Large intestine (tissue), 12 donors: ENCODE measurements around the gene BGLAP. TPM values are rescaled to one million over a fixed set of nuclear protein-coding genes. Genes with fewer than 3 reads are reported as not detected.

Experiments used
- DNase-seq, 2 donors: peaks; one replicate each; pipeline versions ENCODE4 v3.0.0 to v3.0.0-alpha.2; 2013
- H3K27ac ChIP-seq: one replicate; pipeline ENCODE4 v1.5.1; 2013; ENCODE audit warnings: low read length
- H3K27me3 ChIP-seq: 2 replicates; pipeline ENCODE4 v1.6.1; 2013; ENCODE audit warnings: low read length; ENCODE audit not compliant: control insufficient read depth, insufficient read depth
- H3K36me3 ChIP-seq: 2 replicates; pipeline ENCODE4 v1.6.1; 2013; ENCODE audit warnings: low read length; ENCODE audit not compliant: control insufficient read depth, insufficient read depth
- H3K4me1 ChIP-seq: one replicate; pipeline ENCODE4 v1.6.1; 2013; ENCODE audit warnings: low read length; ENCODE audit not compliant: control insufficient read depth, insufficient read depth
- H3K4me3 ChIP-seq: one replicate; pipeline ENCODE4 v1.5.1; 2013; ENCODE audit warnings: low read length
- H3K9me3 ChIP-seq: one replicate; pipeline ENCODE4 v1.6.1; 2013; ENCODE audit warnings: mild to moderate bottlenecking, low read depth, low read length, moderate library complexity; ENCODE audit not compliant: control insufficient read depth
- WGBS: methylation state at CpG from one replicate; pipeline ENCODE4 v1.1.5; 2013; ENCODE audit warnings: low lambda C conversion rate; ENCODE audit not compliant: insufficient coverage; 5-methylcytosine and 5-hydroxymethylcytosine counted together
- long read RNA-seq, 11 donors: transcript quantifications; one replicate each; lab custom pipeline, GENCODE V29; 2026
- polyA plus RNA-seq: library from polyadenylated mRNA; unstranded; fragments of 120-200 nt; gene quantifications from one replicate; pipeline ENCODE4 v1.2.1, GENCODE V29; 2013

BGLAP gene
- 5.8 TPM for polyA plus RNA-seq
- long read RNA-seq, donor 1, result 0 reads
- long read RNA-seq, donor 2, result 0 reads
- long read RNA-seq, donor 3, result 0 reads
- long read RNA-seq, donor 4, result 0 reads
- long read RNA-seq, donor 5, result 0 reads
- long read RNA-seq, donor 6, result 0 reads
- long read RNA-seq, donor 7, result 0 reads
- long read RNA-seq, donor 8, result 0 reads
- long read RNA-seq, donor 9, partial matches to known transcripts, result 0 of 1 reads
- long read RNA-seq, donor 9, other reads (novel, unspliced or antisense), result 0 of 1 reads
- long read RNA-seq, donor 10, result 0 reads
- long read RNA-seq, donor 11, partial matches to known transcripts, result 0 of 1 reads
- long read RNA-seq, donor 11, other reads (novel, unspliced or antisense), result 0 of 1 reads

DNA sequence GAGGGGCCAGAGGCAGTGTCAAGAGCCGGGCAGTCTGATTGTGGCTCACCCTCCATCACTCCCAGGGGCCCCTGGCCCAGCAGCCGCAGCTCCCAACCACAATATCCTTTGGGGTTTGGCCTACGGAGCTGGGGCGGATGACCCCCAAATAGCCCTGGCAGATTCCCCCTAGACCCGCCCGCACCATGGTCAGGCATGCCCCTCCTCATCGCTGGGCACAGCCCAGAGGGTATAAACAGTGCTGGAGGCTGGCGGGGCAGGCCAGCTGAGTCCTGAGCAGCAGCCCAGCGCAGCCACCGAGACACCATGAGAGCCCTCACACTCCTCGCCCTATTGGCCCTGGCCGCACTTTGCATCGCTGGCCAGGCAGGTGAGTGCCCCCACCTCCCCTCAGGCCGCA, at the start of gene BGLAP:
TSS of gene BGLAP (plus strand) at position 259 of the 400 bp plus-strand sequence. CDS start at position 307, 48 bp downstream.
- WGBS, result no CpG with 5 or more reads among the region's 14 CpGs
- peaks cover 54% of the 10 kb centered on the region for H3K36me3 ChIP-seq
- H3K27me3 ChIP-seq, result peaks cover 20% of the 10 kb centered on the region

DNA sequence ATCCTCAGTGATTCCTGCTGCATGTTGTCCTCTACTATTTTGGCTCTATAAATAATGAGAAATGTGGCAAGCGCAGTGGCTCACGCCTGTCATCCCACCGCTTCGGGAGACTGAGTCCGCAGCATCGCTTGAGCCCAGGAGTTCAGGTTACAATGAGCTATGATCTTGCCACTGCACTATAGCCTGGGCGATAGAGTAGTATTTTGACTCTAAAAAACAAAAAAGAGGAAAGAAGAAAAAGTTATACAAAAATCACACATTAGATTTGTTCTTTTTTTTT, 48.8 kb upstream of the BGLAP start:
- Histone ChIP-seq H3K4me1 (peaks cover 33% of the 10 kb centered on the region), H3K4me3 (peak overlapping the region; percentile 87)
- no CpG with 5 or more reads among the region's 7 CpGs for WGBS

More for the DNA sequence above, at the start of gene BGLAP:
- H3K27ac ChIP-seq, result no peak within 1 kb of the TSS
- DNase-seq, result no peak
- peaks cover 4% of the 10 kb centered on the region for H3K4me1 ChIP-seq
- H3K9me3 ChIP-seq, result no peaks in the 10 kb centered on the region
- H3K4me3 ChIP-seq, result no peak within 1 kb of the TSS

DNA sequence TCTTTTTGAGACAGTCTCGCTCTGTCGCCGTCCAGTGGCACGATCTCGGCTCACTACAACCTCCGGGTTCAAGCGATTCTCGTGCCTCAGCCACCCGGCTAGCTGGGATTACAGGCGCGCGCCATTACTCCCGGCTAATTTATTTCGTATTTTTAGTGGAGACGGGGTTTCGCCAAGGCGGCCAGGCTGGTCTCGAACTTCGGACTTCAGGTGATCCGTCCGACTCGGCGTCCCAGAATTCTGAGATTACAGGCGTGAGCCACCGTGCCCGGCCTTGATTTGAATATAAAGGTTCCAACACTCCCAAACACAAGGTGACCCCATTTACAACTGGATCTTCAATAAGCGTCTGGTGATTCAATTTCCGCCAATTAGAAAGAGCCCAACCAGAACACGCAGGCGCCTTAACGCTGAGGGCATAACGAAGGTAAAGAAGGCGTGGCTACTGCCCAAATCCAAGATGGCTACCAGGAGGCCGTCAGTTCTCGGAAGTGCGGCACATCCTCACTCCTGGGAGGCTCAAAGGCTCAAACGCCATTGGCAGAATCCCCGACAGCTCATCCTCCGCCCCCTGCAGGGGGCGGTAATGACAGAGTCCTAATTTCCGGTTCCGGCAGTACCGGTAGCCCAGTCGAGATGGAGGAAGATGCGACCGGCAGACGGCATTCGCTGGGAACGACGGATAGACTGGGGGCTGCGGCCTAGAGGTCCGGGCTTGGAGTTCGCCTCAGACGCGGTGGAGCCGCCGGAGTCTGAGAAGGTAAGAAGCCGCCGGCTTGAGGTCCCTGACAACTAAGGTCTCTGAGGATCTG, 48.3 kb upstream of the BGLAP start, which contains the start of gene SLC25A44:
TSS of gene SLC25A44 (plus strand) at position 617 of the 812 bp plus-strand sequence. CDS start 5,744 bp downstream, outside the sequence.
- no CpG with 5 or more reads among the region's 59 CpGs for WGBS
- no peaks in the 10 kb centered on the region for H3K27me3 ChIP-seq
- peaks cover 8% of the 10 kb centered on the region for H3K9me3 ChIP-seq
- peaks cover 9% of the 10 kb centered on the region for H3K36me3 ChIP-seq
- peak; percentile 99 to 100 for DNase-seq
- peak within 1 kb of the TSS; percentile 80 for H3K27ac ChIP-seq
- peak within 1 kb of the TSS; percentile 87 for H3K4me3 ChIP-seq
- H3K4me1 ChIP-seq, result peaks cover 35% of the 10 kb centered on the region

More for the DNA sequence above, 48.8 kb upstream of the BGLAP start:
- Histone ChIP-seq H3K9me3 (peaks cover 13% of the 10 kb centered on the region), H3K36me3 (peaks cover 9% of the 10 kb centered on the region), H3K27ac (peak overlapping the region; percentile 80), H3K27me3 (no peaks in the 10 kb centered on the region)
- no peak for DNase-seq

GRCh38 chr1:156194300-156194652, 47.7 kb upstream of the BGLAP start:
- no peak for DNase-seq
- H3K27me3 ChIP-seq, result no peaks in the 10 kb centered on the region
- peaks cover 3% of the 10 kb centered on the region for H3K9me3 ChIP-seq
- H3K27ac ChIP-seq, result peak overlapping the region; percentile 31
- H3K4me1 ChIP-seq, result peaks cover 40% of the 10 kb centered on the region
- H3K36me3 ChIP-seq, result peaks cover 9% of the 10 kb centered on the region
- no CpG with 5 or more reads among the region's 14 CpGs for WGBS
- H3K4me3 ChIP-seq, result peak overlapping the region; percentile 87

DNA sequence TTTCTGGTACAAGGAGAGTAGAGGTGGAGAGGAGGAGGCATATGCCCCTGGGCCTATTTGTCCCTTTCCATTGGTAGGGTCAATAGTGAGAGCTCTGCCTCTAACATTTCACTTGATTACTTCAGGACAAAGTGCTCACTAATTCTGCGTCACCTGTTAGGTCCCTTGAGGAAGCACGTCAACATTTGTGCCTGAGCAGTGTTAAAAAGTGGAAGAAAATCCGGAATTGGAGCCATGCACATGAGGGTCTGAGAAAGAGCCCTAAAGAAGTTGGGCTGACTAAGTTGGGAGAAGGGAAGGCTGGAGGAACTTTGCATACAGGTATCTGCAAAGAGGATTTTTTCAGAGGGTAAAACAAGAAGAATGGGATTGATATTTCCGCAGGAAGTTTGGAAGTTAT, 46.1 kb upstream of the BGLAP start:
- peak in 1 of 2 donors; percentile 41 for DNase-seq
- peaks cover 42% of the 10 kb centered on the region for H3K4me1 ChIP-seq
- H3K36me3 ChIP-seq, result peaks cover 19% of the 10 kb centered on the region
- no peaks in the 10 kb centered on the region for H3K9me3 ChIP-seq
- no peaks in the 10 kb centered on the region for H3K27me3 ChIP-seq
- H3K4me3 ChIP-seq, result no peak overlapping the region
- 100% methylated on average over 1 of the region's 4 CpGs for WGBS
- H3K27ac ChIP-seq, result no peak overlapping the region

DNA sequence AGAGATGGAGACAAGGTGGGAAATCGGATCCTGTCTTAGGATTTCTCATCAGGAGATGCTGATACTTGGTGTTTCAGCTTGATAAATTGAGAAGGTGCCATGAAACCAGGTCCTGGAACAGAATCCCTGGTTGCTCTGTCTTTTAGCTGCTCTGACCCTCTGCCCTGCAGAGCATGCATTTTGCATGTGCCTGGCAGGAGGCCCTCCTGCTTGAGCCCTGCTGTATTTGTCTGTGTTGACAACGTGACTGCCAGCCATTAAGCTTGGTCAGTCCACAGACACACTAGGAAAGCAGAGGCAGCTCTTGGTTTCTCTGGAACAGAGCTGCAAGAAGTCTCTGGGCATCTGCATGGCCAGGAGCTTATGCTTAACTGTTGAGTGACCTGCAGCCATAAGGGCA, 45.5 kb upstream of the BGLAP start:
- no peaks in the 10 kb centered on the region for H3K9me3 ChIP-seq
- peaks cover 46% of the 10 kb centered on the region for H3K4me1 ChIP-seq
- WGBS, result no CpG with 5 or more reads among the region's 2 CpGs
- peaks cover 22% of the 10 kb centered on the region for H3K36me3 ChIP-seq
- DNase-seq, result no peak
- peak overlapping the region; percentile 19 for H3K27ac ChIP-seq
- H3K27me3 ChIP-seq, result no peaks in the 10 kb centered on the region
- H3K4me3 ChIP-seq, result no peak overlapping the region

- no CpG with 5 or more reads among the region's 5 CpGs for WGBS
- H3K27ac ChIP-seq, result peak overlapping the region; percentile 94
- no peaks in the 10 kb centered on the region for H3K27me3 ChIP-seq
- no peaks in the 10 kb centered on the region for H3K9me3 ChIP-seq
- peaks cover 47% of the 10 kb centered on the region for H3K4me1 ChIP-seq
- H3K36me3 ChIP-seq, result peaks cover 36% of the 10 kb centered on the region
- DNase-seq, result peak; percentile 59 to 86
- peak overlapping the region; percentile 12 for H3K4me3 ChIP-seq
These were observed 43.1 kb upstream of the BGLAP start for GRCh38 chr1:156198831-156199349.

DNA sequence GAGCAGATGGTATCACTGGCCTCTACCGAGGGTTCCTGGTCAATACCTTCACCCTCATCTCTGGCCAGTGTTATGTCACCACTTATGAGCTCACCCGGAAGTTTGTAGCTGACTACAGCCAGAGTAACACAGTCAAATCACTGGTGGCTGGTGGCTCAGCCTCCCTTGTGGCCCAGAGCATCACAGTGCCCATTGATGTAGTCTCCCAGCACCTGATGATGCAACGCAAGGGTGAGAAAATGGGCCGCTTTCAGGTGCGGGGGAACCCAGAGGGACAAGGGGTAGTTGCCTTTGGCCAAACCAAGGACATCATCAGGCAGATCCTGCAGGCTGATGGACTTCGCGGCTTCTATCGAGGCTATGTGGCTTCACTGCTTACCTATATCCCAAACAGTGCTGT, 41.9 kb upstream of the BGLAP start:
- no peak for DNase-seq
- Histone ChIP-seq H3K4me3 (no peak overlapping the region), H3K27ac (no peak overlapping the region), H3K36me3 (peaks cover 40% of the 10 kb centered on the region), H3K4me1 (peaks cover 47% of the 10 kb centered on the region), H3K9me3 (no peaks in the 10 kb centered on the region), H3K27me3 (no peaks in the 10 kb centered on the region)
- 100% methylated on average over 1 of the region's 8 CpGs for WGBS

- Histone ChIP-seq H3K9me3 (no peaks in the 10 kb centered on the region), H3K27ac (no peak overlapping the region), H3K27me3 (no peaks in the 10 kb centered on the region), H3K4me1 (peaks cover 18% of the 10 kb centered on the region), H3K36me3 (peaks cover 50% of the 10 kb centered on the region), H3K4me3 (no peak overlapping the region)
- DNase-seq, result no peak
These were observed 38.7 kb upstream of the BGLAP start for GRCh38 chr1:156203331-156203730.

DNA sequence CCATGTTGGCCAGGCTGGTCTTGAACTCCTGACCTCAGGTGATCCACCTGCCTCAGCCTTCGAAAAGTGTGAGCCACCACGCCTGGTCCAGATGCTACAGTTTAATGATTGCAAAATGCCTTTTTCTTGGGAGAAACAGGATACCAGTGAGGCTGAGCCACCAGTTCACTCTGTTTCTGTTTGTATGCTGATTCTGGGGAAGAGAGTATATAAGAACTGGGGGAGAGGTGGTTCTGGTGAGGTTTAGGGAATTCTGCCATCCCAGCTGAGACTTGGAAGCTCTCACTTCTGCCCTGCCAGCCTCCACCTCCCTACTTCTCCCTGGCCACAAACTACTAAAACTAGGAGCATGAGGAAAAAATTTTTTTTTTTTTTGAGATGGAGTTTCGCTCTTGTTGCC, 37.3 kb upstream of the BGLAP start:
- DNase-seq, result no peak
- peaks cover 10% of the 10 kb centered on the region for H3K4me1 ChIP-seq
- H3K9me3 ChIP-seq, result no peaks in the 10 kb centered on the region
- no CpG with 5 or more reads among the region's 3 CpGs for WGBS
- H3K27ac ChIP-seq, result no peak overlapping the region
- H3K4me3 ChIP-seq, result no peak overlapping the region
- H3K27me3 ChIP-seq, result no peaks in the 10 kb centered on the region
- peaks cover 62% of the 10 kb centered on the region for H3K36me3 ChIP-seq
